ENCODE results near the gene CT47C1. TPM values are rescaled to one million over a fixed set of nuclear protein-coding genes. Genes with fewer than 3 reads are reported as not detected.

The CT47C1 gene
- total and polyA plus RNA-seq, 9 of the 15 experiments (the other 6 are each of a cell fraction or from before 2014, with no cell fraction given), result not detected

- TF ChIP-seq E4F1 (CRISPR knock-in tag; IDR thresholded peaks at IDR 0.05; ENCODE audit: borderline replicate concordance) (no peak), AFF4 (CRISPR knock-in tag; IDR thresholded peaks at IDR 0.05) (no peak), ZNF174 (CRISPR knock-in tag; IDR thresholded peaks at IDR 0.05) (no peak), MXI1 (IDR thresholded peaks at IDR 0.05; ENCODE audit: low read depth, low read length) (no peak), ESRRA (IDR thresholded peaks at IDR 0.05; ENCODE audit: borderline replicate concordance, low read depth) (no peak)
Measured at GRCh38 chrX:119090627-119091026, 17.8 kb downstream of the CT47C1 start (continued).

Data from K562 (cell line).